22Rv1 (cell line): ENCODE measurements around the gene TPST2.

Experiments
- CTCF ChIP-seq: fragments of 450-650 bp; IDR thresholded peaks from 2 replicates; pipeline ENCODE4 v1.5.1; 2017; ENCODE audit warnings: mild to moderate bottlenecking
- ZFX ChIP-seq: fragments of 450-650 bp; IDR thresholded peaks from 2 replicates; pipeline ENCODE4 v1.6.1; 2017; ENCODE audit warnings: antibody characterized with exemption, borderline replicate concordance

GRCh38 chr22:26588729-26589366 is 1.1 kb downstream of the TPST2 start:
- TF ChIP-seq CTCF (no peak), ZFX (no peak)
